ENCODE measurements around the gene ADD2.
"Not testable (repeated sequence)": the region's sequence is repeated elsewhere in the genome, so short reads cannot be mapped to it uniquely, and the experiment has no call there.

The ADD2 gene, protein sequence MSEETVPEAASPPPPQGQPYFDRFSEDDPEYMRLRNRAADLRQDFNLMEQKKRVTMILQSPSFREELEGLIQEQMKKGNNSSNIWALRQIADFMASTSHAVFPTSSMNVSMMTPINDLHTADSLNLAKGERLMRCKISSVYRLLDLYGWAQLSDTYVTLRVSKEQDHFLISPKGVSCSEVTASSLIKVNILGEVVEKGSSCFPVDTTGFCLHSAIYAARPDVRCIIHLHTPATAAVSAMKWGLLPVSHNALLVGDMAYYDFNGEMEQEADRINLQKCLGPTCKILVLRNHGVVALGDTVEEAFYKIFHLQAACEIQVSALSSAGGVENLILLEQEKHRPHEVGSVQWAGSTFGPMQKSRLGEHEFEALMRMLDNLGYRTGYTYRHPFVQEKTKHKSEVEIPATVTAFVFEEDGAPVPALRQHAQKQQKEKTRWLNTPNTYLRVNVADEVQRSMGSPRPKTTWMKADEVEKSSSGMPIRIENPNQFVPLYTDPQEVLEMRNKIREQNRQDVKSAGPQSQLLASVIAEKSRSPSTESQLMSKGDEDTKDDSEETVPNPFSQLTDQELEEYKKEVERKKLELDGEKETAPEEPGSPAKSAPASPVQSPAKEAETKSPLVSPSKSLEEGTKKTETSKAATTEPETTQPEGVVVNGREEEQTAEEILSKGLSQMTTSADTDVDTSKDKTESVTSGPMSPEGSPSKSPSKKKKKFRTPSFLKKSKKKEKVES

DNA sequence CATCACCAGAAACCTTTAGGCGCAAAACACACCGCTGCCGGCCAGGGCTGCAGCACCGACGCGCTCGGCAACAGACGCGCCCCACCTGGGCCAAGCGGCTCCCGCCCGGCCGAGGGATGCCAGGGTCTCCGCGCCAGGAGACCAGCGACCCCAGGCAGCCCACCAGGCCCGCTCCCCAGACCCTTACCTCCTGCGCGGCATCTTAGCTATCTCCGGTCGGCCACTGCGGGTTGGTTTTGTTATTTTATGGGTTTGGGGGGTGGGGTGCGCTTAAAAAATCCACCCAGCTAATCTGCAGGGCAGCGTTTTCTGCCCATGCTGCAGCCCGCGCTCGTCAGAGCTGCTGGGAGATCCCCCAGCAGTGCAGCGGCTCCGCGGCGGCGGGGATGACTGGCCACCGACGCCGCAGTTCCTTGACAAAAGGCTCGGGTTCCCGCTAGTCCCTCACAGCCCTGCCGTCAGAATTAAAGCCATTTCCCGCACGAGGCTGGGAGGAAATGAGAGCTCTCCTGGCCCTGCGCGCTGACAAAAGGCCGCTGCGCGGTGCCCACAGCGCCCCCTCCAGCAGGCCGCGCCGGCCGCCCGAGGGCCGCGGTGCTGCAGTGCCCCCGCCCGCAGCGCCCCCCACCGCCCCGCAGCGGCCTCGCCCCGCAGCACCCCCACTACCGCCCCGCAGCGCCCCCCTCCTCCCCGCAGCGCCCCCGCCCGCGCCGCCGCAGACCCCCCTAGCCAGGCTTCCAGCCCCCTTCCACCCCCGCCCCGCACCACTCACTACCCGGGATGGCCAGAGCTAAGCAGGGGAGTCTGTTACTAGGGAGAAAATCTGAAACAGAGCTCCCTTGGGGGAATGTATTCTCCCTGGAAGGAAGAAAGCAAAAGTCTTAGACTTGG lies at the start of gene ADD2:
Gene ADD2, minus strand, starts transcription at position 502 of the 891 bp plus-strand sequence. CDS start 61,792 bp downstream, outside the sequence.
- no peak for DNase-seq (ENCODE audit: low read depth, low spot score)

DNA sequence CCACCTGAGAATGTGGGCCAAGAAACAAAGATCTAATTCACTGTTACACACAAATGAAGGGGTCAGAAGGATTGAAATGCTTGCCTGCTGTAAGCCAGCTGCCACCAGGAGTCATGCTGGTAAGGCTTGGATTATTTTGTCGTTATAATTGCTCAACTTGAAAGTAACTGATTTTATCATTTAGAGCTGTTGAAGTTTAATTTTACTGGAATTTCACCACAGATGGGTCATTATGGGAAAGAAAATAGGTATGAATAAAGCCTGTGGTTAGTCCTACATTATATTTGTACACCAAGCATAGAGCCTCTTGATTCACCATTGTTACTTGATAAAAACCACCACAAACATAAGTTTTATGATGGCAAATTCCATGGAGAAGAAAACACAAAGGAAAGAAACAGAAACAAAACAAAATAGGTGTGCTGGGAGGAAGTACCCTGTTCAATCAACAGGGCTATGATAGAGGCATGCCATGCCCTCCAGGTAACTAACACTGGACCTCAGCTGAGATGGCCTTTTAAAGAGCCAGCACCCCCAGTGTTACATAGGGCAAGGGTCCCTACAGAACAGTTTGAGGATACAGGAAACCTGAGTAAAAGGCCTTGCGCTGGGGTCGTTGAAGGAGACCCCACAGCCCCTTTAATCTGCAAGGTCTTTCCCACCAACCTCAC lies 49.4 kb upstream of the ADD2 start:
- DNase-seq (ENCODE audit: low read depth, low spot score) = no peak

DNA sequence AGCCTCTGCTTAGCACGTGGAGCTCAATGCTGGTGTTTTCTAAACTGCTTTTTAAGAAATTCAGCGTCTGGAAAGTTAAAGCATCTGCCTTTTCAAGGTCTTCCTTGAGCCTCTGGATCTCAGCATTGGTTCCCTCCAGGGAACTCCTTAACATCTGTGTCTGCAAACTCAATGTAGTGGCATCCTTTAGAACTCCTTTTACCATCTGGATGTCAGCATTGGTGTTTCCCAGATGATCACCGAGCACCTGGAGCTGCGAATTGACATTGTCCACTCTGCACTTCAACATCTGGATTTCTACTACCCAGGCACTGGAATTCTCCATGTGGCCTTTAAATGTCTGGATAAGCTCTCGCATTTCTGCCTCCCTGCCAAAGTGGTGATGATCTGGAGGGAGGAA lies 48.7 kb upstream of the ADD2 start:
- DNase-seq (ENCODE audit: low read depth, low spot score) = no peak

DNA sequence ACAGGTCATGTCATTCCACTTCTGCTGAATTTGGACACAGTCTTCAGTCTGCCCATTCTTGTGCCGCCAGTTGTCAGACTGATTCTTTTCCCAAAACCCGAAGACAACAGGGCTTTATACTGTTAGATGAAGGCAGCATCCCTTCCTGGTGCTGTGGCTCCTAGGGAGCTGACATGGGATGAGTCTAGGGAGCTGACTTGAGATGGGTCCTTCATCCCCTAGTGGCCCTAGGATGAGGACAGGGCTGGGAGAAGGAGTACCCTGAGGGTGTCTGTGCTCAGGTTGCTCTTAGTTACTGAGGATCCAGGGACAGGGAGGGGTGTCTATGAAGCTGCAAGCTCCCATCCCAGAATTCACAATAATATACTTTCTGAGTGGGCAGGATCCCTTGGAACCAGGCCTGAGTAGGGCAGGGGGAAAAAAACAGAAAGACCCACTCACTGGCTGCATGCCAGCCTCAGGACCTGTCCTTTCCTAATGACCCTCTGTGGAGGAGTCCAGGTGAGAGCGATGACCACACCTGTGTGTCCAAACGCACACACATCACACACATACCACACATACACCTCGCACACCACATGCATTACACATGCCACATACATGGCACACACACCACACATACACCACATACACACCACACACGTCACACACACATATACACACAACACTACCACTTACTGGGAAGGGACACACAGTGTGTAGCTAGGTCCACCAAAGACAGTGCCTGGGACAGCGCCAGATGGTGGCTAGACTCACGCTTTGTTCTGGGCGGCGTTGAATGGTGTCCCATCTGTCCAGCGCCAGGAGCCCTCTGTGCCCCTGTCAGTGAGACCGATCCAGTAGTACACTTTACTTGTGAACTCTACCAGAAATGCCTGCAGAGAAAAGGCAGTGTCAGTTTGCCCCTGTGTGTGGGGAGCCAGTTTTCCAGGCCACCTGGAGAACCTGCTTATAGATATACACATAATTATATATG lies 41.3 kb upstream of the ADD2 start:
- DNase-seq (ENCODE audit: low read depth, low spot score) = no peak

DNA sequence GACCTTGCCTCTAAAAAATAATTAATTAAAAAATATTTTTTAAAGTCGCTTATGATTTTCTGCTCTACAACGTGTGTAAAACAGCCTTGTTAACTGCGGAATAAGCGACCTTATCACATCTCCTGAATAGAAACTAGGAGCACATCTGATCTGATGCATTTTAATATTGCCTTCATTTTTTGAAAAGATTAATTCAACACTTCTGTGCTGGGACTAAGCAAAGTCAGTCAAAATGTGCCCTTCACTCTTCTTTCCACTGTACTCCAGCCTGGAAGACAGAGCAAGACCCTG lies 39.8 kb upstream of the ADD2 start:
- DNase-seq (ENCODE audit: low read depth, low spot score) = no peak

DNA sequence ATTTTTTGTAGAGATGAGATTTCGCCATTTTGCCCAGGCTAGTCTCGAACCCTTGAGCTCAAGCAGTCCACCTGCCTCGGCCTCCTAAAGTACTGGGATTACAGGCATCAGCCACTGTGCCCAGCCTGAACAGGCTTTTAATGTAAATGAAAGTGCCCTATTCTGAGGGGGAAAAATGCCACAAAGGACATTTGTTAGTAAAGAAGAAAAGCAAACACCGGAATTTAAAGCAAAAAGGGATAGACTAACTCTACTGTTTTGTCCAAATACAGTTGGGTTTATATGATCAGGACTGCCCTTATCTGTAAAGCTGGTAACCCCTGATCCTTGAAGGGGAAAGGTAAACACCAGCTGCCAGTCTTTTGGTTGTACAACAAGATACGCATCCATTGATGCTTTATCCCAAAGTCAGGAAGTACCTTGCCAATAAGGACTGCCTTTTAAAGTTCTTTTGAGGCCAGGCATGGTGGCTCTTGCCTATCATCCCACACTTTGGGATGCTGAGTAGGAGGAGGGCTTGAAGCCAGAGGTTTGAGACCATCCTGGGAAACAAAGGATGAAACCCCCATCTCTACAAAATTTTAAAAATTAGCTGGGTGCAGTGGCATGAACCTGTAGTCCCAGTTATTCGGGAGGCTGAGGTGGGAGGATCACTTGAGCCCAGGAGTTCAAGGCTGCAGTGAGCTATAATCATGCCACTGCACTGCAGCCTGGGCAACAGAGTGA lies 39.3 kb upstream of the ADD2 start:
- no peak for DNase-seq (ENCODE audit: low read depth, low spot score)

DNA sequence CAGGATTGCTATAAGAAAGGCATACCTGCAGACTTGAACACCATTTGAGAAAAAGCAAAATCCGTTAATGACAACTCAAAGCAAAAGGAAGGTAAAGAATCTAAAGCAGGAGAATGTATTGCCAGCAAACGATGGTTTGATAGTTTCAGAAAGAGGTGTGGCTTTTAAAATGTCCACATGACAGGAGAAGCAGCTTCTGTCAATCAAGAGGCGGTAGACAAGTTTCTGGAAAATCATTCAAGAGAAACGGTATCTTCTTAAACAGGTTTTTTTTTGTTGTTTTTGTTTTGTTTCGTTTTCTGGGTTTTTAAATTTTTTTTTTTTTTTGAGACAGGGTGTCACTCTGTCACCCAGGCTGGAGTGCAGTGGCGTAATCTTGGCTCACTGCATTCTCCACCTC lies 38.6 kb upstream of the ADD2 start:
- no peak for DNase-seq (ENCODE audit: low read depth, low spot score)

DNA sequence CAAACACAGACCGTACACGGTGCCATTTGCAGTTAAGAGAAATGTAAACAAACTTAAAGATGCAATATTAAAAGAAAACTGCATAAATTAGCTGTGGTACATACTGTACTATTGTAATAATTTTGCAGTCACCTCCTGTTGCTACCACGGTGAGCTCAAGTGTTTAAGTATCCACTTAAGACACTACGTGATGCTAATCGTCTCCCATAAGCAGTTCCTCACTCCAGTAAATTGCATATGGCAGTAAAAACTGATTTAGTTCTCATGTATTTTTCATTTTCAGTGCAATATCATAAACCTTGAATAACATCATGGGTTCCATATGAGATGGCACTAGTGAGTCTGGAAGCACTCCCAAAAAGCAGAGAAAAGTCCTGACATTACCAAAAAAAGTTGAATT lies 38.0 kb upstream of the ADD2 start:
- no peak for DNase-seq (ENCODE audit: low read depth, low spot score)

DNA sequence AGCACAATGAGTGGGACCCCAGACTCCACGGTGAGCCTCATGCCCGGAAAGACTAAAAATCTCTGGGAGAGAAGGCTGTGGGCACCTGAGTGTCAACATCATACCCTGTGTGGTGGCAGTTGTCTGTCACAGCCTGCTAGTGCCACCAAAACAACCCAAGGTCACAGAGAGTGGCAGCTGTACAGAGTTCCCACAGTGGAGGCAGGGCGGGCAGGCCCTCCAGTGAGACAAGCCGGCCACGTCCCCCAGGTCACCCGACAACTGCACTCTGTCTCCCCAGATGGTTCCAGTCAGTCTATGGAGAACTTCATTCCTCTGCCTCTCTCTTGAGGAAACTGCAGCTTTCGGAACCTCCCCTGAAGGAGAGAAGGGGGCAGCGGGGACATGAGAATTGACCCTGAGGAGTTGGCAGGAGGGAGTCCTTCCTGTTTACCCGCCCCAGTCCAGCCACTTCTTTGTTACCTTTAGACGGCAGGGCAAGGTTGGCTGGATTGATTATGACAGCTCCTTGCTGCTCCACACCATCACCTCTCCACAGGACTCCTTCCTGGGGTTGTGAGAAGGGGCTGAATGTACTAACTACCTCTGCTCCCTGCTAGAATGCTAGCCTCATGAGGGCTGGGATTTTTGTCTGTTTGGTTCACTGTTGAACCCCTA lies 33.7 kb upstream of the ADD2 start:
- DNase-seq (ENCODE audit: low read depth, low spot score) = no peak

DNA sequence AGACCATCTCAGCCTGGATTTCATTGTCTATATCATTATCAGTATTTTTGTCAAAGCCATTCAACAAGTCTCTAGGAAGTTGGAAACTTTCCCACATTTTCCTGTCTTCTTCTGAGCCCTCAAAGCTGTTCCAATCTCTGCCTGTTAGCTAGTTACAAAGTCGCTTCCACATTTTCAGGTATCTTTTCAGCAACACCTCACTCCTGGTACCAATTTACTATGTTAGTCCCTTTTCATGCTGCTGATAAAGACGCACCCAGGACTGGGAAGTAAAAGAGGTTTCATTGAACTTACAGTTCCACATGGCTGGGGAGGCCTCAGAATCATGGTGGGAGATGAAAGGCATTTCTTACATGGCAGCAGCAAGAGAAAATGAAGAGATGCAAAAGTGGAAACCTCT lies 31.7 kb upstream of the ADD2 start:
- no peak for DNase-seq (ENCODE audit: low read depth, low spot score)

DNA sequence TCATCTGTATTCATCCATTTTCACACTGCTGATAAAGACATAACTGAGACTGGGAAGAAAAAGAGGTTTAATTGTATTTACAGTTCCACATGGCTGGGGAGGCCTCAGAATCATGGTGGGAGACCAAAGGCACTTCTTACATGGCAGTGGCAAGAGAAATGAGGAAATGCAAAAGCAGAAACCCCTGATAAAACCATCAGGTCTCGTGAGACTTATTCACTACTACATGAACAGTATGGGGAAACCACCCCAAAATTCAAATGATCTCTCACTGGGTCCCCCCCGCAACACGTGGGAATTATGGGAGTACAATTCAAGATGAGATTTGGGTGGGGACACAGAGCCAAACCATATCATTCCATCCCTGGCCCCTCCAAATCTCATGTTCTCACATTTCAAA lies 30.0 kb upstream of the ADD2 start:
- not testable (repeated sequence) for DNase-seq (ENCODE audit: low read depth, low spot score)

DNA sequence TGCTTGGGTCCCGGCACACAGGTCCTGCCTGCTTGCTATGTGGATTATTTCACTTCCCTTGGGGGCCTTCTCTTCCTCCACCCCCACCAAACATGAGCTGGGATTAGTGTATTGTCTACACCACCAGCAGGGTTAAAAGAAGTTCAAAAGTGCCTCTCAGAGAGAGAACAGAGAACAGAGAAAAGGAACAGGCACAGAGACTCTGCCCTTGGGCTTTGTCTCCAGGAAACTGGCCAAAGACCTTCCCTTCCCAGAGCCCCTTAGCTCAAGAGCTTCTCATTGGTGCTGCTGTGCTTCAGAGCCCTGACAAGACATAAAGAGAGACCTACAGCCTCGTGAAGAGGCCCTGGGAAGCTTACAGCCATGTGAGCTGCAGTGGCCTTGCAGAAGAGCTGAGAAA lies 29.5 kb upstream of the ADD2 start:
- DNase-seq (ENCODE audit: low read depth, low spot score) = no peak

DNA sequence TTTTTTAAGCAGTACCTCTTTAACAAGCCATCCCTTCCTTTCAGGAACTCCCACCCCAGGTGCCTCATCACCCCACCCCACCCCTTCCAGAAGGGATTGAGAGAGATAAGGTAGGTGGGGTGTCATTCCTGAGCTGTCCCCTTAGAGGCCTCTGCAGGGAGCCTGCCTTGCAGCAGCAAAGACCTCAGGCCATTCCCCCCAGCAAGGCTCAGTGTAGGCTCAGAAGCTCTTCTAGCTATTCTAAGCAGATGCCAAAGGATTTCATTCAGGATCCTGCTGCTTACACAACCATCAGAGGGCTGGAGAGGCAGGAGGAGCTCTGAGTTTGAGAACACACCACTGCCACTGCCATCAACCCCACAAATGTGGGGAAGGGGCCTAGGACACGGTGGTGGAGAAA lies 28.3 kb upstream of the ADD2 start:
- no peak for DNase-seq (ENCODE audit: low read depth, low spot score)

DNA sequence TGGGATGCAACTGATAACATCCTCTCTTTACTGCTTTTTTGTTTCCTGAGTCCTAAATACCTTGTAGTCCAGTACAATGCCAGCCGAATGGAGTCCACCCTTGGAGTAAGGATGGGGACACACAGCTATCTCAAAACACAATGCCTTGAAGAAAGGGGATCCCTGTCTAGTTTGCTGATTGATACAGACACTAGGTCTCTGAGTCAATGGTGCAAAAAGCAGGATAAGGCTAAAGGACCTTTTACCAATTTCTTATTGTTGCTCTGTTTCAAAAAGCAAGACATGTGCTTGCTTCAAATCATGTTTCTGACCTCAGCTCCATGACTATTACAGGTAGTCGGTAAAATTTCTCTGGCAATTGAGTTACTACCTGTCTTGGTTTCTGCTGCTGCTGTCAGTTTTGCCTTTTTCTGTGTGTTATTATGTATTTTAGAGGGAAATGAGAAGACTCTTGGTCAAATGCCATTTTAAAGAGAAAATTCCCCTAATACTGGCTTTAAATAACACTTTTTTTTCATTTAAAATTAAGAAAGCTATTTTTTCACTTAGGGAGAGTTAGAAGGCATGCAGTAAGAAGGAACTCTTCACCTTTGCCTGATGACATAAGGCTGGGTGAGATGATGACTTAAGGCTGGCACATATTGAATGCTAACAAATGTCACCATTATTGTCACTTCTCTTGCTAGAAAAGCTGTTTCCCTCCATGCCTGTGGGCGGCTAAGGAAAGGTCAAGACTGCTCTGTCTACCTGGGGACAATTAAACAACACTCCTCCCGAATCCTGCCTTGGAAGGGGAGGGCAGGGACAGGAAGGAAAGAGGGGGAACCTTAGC lies 27.4 kb upstream of the ADD2 start:
- no peak for DNase-seq (ENCODE audit: low read depth, low spot score)

DNA sequence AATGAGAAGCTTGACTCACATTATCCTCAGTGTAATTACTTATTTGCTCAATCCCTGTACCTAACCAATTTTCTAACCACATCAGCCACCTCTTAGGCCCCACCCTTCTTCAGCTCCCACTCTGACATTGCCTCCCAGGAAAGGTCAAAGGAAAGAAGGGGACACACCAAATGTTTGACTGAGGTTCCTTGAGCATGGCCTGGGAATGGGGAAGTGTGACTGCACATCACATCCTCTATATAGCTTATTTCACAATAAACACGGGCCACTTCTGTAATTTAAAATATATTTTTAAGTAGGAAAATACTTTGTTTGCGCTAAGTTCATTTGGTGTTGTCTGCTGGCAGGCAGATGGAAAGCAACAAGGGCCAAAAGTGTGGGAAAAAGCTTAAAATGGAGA lies 25.4 kb upstream of the ADD2 start:
- no peak for DNase-seq (ENCODE audit: low read depth, low spot score)

DNA sequence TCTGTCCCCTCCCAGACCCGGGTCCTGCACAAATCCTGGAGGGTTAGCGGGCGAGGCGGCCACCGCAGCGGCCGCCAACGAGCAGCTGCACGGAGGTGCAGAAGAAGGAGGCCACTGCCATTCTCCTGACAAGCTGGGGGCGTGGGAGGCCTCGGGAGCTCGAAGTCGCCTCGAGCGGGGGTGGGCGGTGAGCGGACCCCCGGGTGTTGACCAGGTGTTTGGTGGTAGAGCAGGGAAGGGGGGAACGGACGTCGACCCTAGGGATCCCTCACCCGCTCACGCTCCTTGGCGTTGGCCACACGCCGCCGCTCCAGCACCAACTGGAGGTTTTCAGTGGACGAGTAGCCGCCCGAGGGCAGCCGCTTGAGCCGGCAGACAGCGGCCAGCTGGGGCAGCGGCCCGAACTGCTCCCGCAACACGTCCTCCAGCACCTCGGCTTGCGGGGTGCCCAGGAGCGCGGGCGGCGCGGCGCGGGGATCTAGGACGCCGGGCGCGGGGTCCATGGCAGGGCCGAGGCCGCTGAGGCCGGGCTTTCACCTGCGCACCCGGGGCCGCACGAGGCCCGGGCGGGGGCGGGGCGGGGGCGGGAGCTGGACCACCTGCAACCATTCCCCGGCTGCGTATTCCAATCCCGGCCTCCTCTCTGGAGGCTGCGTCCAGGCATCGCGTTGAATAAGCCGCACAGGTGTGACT lies 22.3 kb upstream of the ADD2 start, which contains the start of gene FIGLA:
Gene FIGLA, minus strand, starts transcription at position 508 of the 693 bp plus-strand sequence. Its CDS starts 5 bp downstream, at position 503.
- no peak for DNase-seq (ENCODE audit: low read depth, low spot score)

DNA sequence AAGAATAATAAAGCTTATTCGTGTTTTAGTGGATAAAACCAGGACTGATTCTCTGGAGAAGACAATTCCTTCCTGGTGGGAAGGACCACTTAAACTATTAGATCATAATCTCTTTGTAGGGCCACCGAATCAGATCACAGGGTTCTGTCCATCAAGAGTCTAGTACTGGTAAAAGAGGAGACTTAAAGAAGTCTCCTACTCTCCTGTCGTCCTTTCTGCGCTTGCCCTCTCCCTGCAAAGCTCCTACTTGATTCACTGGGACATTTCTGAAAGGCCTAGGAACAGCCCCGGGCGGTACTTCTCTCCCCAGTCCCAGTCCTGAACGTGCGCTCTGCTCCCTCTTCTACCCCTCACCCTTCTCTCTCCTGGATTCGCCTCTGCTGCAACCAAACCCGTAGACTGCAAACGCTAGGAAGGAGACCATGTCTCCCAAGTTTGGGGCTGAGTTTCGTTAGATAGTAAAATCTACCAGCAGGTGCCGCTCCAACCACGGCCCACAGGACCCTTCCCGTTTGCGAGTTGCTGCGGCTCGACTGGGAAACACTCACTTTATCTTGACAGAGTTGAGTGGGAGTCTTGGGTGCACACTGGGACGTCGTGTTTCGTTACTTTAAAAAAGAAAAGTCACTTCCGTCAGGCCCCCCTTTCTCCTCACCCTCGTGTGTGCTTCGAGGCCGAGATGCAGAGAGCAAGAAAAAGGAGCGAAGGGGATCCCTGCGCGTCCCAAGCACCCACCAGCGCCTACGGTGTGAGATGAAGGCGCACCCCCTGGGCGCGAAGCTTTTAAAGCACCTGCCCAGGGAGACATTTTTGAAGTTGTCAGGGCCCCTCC lies 21.5 kb upstream of the ADD2 start:
- DNase-seq (ENCODE audit: low read depth, low spot score) = peak; percentile 21
